Osteoblast (primary cell): Measurements from ENCODE around the gene POLRMT. TPM values are rescaled to one million over a fixed set of nuclear protein-coding genes. Genes with fewer than 3 reads are reported as not detected.

Experiments
- DNase-seq: peaks from one replicate; pipeline ENCODE4 v3.0.0; 2011; ENCODE audit warnings: low spot score, mixed read lengths; ENCODE audit not compliant: insufficient read length; ENCODE audit errors: missing footprints
- H2AFZ ChIP-seq: 2 replicates; pipeline ENCODE4 v1.6.0; 2011; ENCODE audit warnings: mild to moderate bottlenecking, low read length
- H3K27ac ChIP-seq: 2 replicates; pipeline ENCODE4 v1.5.1; 2011; ENCODE audit warnings: mild to moderate bottlenecking, low read depth, low read length, moderate library complexity
- H3K27me3 ChIP-seq: 2 replicates; pipeline ENCODE4 v1.6.0; 2012; ENCODE audit warnings: mild to moderate bottlenecking, control low read depth, inconsistent platforms, low read length, moderate library complexity; ENCODE audit not compliant: insufficient read depth
- H3K36me3 ChIP-seq: 2 replicates; pipeline ENCODE4 v1.5.1; 2011; ENCODE audit warnings: mild to moderate bottlenecking, low read length, control low read depth, moderate library complexity; ENCODE audit not compliant: insufficient read depth
- H3K4me1 ChIP-seq: 2 replicates; pipeline ENCODE4 v1.5.1; 2011; ENCODE audit warnings: mild to moderate bottlenecking, low read length, control low read depth, moderate library complexity; ENCODE audit not compliant: insufficient read depth
- H3K4me2 ChIP-seq: 2 replicates; pipeline ENCODE4 v1.6.0; 2011; ENCODE audit warnings: mild to moderate bottlenecking, low read length; ENCODE audit not compliant: insufficient read depth
- H3K4me3 ChIP-seq: fragments of 200-600 bp; sonication (generic); 3 replicates; pipeline ENCODE4 v1.5.1; 2012; ENCODE audit warnings: mild to moderate bottlenecking, low read length, inconsistent platforms; ENCODE audit not compliant: insufficient read depth
- H3K79me2 ChIP-seq: 2 replicates; pipeline ENCODE4 v1.6.0; 2012; ENCODE audit warnings: mild to moderate bottlenecking, low read length, control low read depth, inconsistent platforms; ENCODE audit not compliant: insufficient read depth
- H3K9me3 ChIP-seq: 2 replicates; pipeline ENCODE4 v1.5.1; 2011; ENCODE audit warnings: low read depth, low read length, control low read depth
- H4K20me1 ChIP-seq: 2 replicates; pipeline ENCODE4 v1.6.0; 2012; ENCODE audit warnings: mild to moderate bottlenecking, low read length, control low read depth; ENCODE audit not compliant: insufficient read depth
- total RNA-seq: library from RNA; depleted of rRNA; stranded (reverse); fragments of >200 nt; gene quantifications from 2 replicates; pipeline ENCODE4 v1.2.3, GENCODE V29; 2012
- TF ChIP-seq, protein P1 (sequence below): IDR thresholded peaks from 2 replicates; pipeline ENCODE4 v1.5.1; 2011; ENCODE audit warnings: mild to moderate bottlenecking, low read depth, low read length, moderate library complexity; ENCODE audit errors: extremely low read depth

The POLRMT gene
- total RNA-seq, 1 donor, result 16.6 TPM

DNA sequence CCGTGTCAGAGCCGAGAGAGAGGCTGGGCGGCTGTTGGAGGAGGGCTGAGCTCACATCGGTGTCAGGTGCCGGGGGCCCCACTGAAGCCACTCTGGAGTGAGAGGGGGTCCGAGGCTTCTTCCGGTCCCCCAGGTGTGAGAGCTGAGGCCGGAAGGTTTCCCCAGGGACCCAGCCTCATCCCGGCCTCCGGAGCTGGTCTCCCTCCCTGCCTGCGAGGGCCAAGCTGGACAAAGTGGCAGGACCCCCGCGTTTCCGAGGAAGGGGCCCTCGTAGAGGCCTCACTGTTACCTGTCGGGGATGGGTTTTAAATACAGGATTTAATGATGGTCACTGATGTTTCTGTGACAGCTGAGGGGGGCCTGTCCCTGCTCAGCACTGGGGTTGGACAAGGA, 37.1 kb downstream of the POLRMT start:
- H3K36me3 ChIP-seq, result no peaks in the 10 kb centered on the region
- H3K27ac ChIP-seq, result no peak overlapping the region
- H4K20me1 ChIP-seq, result peaks cover 8% of the 10 kb centered on the region
- H3K4me1 ChIP-seq, result no peaks in the 10 kb centered on the region
- H3K4me3 ChIP-seq, result no peak overlapping the region
- no peak overlapping the region for H3K4me2 ChIP-seq
- DNase-seq, result no peak
- H3K27me3 ChIP-seq, result peaks cover 2% of the 10 kb centered on the region
- no peak overlapping the region for H2AFZ ChIP-seq
- TF ChIP-seq, protein P1, sequence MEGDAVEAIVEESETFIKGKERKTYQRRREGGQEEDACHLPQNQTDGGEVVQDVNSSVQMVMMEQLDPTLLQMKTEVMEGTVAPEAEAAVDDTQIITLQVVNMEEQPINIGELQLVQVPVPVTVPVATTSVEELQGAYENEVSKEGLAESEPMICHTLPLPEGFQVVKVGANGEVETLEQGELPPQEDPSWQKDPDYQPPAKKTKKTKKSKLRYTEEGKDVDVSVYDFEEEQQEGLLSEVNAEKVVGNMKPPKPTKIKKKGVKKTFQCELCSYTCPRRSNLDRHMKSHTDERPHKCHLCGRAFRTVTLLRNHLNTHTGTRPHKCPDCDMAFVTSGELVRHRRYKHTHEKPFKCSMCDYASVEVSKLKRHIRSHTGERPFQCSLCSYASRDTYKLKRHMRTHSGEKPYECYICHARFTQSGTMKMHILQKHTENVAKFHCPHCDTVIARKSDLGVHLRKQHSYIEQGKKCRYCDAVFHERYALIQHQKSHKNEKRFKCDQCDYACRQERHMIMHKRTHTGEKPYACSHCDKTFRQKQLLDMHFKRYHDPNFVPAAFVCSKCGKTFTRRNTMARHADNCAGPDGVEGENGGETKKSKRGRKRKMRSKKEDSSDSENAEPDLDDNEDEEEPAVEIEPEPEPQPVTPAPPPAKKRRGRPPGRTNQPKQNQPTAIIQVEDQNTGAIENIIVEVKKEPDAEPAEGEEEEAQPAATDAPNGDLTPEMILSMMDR, result no peak
- H3K9me3 ChIP-seq, result no peaks in the 10 kb centered on the region
- no peaks in the 10 kb centered on the region for H3K79me2 ChIP-seq

DNA sequence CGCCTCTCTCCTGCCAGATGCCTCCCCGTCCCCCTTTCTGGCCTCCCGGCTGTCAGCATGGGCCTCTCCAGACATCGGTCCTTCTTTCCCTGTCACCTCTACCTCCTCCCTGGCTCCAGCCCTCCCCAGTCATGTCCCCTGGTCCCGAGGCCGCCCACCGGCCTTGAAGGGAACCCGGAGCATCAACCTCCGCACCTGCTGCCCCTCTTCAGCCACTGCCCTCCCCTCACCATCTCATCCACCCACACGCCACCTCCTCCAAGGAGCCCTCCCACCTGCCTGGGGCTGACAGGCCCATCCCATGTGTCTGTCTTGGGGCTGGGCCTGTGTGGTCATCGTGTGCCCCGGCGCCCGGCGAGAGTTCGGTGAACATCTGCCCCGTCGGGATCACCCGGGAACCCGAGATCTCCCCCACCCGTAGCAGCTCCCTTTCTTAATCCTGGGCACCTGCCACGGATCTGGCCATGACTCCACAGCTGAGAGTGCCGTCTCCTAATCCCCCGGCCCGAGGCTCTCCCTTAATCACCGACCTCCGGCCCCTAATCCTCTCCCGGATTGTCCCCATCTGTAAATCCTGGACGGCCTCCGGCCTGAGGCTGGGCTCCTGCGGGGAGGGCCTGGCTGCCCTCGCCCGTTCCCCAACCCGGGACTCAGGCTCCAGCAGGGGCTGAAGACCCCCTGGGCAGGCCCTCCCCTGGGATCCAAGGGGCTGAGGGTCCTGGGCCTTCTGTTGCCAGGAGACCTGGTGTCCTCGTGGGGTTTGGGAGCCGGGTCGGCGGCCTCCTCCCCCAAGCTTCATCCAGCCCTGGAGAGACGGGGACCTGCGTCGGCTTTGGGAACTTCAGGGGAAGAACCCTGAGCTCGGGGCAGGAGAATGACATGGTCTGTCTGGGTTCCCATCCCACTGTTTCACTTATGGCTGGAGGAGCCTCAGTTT, 37.7 kb downstream of the POLRMT start:
- no peaks in the 10 kb centered on the region for H3K4me1 ChIP-seq
- H3K4me3 ChIP-seq, result no peak overlapping the region
- no peak for DNase-seq
- no peaks in the 10 kb centered on the region for H3K9me3 ChIP-seq
- H3K36me3 ChIP-seq, result no peaks in the 10 kb centered on the region
- no peaks in the 10 kb centered on the region for H3K79me2 ChIP-seq
- H3K27me3 ChIP-seq, result peaks cover 9% of the 10 kb centered on the region
- peaks cover 8% of the 10 kb centered on the region for H4K20me1 ChIP-seq
- no peak overlapping the region for H2AFZ ChIP-seq
- no peak overlapping the region for H3K4me2 ChIP-seq
- H3K27ac ChIP-seq, result no peak overlapping the region
- TF ChIP-seq, protein P1, result no peak

DNA sequence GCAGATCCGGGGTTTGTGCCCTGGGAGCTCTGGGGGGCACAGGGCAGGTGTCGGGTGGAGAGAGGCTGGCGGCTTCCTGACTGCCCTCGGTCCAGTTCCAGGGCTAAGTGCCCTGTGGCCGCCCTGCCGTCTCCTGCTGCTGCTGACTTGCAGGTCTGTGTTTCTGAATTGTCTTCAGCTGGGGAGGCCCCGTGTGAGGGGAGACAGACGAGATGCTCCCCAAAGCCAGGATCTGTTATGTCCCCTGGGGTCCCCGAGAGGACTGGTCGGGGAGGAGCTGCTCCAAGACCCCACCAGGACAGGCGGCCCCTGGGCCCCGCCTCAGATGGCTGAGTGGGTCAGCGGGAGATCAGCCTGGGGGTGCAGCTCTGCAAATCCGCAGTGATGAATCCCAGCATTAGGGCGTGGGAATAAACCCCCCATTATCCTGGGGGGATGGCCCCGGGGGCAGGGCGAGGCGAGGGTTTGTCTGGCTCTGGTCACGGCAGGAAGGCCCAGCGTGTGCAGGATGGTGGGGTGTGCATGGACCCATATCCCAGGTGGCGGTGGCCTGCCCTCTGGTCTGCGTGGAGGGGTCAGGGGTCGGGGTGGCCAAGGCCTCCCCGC, 39.0 kb downstream of the POLRMT start:
- TF ChIP-seq, protein P1, result no peak

DNA sequence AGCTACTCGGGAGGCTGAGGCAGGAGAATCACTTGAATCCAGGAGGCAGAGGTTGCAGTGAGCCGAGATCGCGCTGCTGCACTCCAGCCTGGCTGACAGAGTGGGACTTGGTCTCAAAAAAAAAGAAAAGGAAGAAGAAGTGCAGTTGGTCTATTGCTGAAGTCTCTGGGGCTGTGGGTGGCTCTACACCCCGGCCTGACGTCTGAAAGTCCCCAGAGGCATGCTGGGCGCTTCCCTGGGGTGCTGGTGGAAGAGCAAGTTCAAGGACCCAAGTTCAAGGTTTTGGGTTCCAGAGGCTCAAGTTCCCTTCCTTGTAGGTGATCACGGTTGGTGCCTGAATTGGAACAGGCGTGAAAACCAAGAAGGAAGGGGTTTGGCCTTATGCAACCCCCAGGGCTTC, 39.8 kb downstream of the POLRMT start:
- H4K20me1 ChIP-seq, result peaks cover 11% of the 10 kb centered on the region
- no peaks in the 10 kb centered on the region for H3K79me2 ChIP-seq
- no peak overlapping the region for H2AFZ ChIP-seq
- peaks cover 20% of the 10 kb centered on the region for H3K27me3 ChIP-seq
- H3K36me3 ChIP-seq, result no peaks in the 10 kb centered on the region
- no peak overlapping the region for H3K4me3 ChIP-seq
- H3K4me1 ChIP-seq, result peaks cover 3% of the 10 kb centered on the region
- H3K4me2 ChIP-seq, result no peak overlapping the region
- TF ChIP-seq, protein P1, result no peak
- DNase-seq, result no peak
- no peak overlapping the region for H3K27ac ChIP-seq
- H3K9me3 ChIP-seq, result no peaks in the 10 kb centered on the region

More for the DNA sequence above, 39.0 kb downstream of the POLRMT start:
- Histone ChIP-seq H3K27ac (no peak overlapping the region), H2AFZ (no peak overlapping the region), H3K79me2 (no peaks in the 10 kb centered on the region), H3K4me3 (no peak overlapping the region), H3K27me3 (peaks cover 12% of the 10 kb centered on the region), H3K4me2 (no peak overlapping the region), H3K9me3 (no peaks in the 10 kb centered on the region), H3K4me1 (no peaks in the 10 kb centered on the region), H3K36me3 (no peaks in the 10 kb centered on the region), H4K20me1 (peaks cover 8% of the 10 kb centered on the region)
- peak; percentile 79 for DNase-seq
